HEK293 (cell line): ENCODE data around the gene UXS1.

Experiments used
- CTCF ChIA-PET: fragments of 350-600 bp; formaldehyde crosslinking; extraction: SDS; loops from one replicate; lab custom pipeline; 2021; ENCODE audit warnings: antibody characterized with exemption; lab: Yijun Ruan, JAX
- POLR2A ChIA-PET: fragments of 300-600 bp; formaldehyde crosslinking; extraction: SDS; loops from one replicate; lab custom pipeline; 2020; ENCODE audit warnings: antibody characterized with exemption, inconsistent platforms; lab: Yijun Ruan, JAX
- H3K27ac ChIP-seq: fragments of 200-500 bp; sonication (Bioruptor generic); 2 replicates; pipeline ENCODE4 v1.5.1; 2014; ENCODE audit warnings: low read depth, low read length, control low read depth, inconsistent platforms; ENCODE audit errors: extremely low read depth
- H3K36me3 ChIP-seq, 2 experiments: fragments of 200-500 bp in 1 of 2; sonication (Bioruptor generic) in 1 of 2; 1 replicate in 1 of 2; 2 replicates in 1 of 2; pipeline ENCODE4 v1.5.1; 2014 to 2017; ENCODE audit warnings: inconsistent platforms in 2 of 2, low read length in 2 of 2; ENCODE audit not compliant: control insufficient read depth in 2 of 2, insufficient read depth in 1 of 2
- H3K4me1 ChIP-seq: fragments of 200-500 bp; sonication (Bioruptor generic); 2 replicates; pipeline ENCODE4 v1.5.1; 2014; ENCODE audit warnings: mild to moderate bottlenecking, low read length, inconsistent platforms; ENCODE audit not compliant: control insufficient read depth, insufficient read depth
- H3K4me3 ChIP-seq: 2 replicates; pipeline ENCODE4 v1.5.1; 2011; ENCODE audit warnings: low read depth, mild to moderate bottlenecking, control low read depth, low read length, moderate library complexity
- H3K9me3 ChIP-seq: fragments of 200-500 bp; sonication (Bioruptor generic); 2 replicates; pipeline ENCODE4 v1.5.1; 2014; ENCODE audit warnings: low read depth, low read length, inconsistent platforms; ENCODE audit not compliant: control insufficient read depth, insufficient read depth
- GLIS1 ChIP-seq: fragments of 450-650 bp; formaldehyde crosslinking; IDR thresholded peaks from 2 replicates; pipeline ENCODE4 v1.5.1; 2016; ENCODE audit warnings: missing biosample characterization, missing genetic modification characterization
- HIC1 ChIP-seq: fragments of 450-650 bp; formaldehyde crosslinking; IDR thresholded peaks from 2 replicates; pipeline ENCODE4 v1.5.1; 2016; ENCODE audit warnings: missing biosample characterization, missing genetic modification characterization
- KLF16 ChIP-seq: fragments of 450-650 bp; formaldehyde crosslinking; IDR thresholded peaks from 2 replicates; pipeline ENCODE4 v1.5.1; 2017; ENCODE audit warnings: missing biosample characterization, missing genetic modification characterization
- KLF7 ChIP-seq: fragments of 450-650 bp; formaldehyde crosslinking; IDR thresholded peaks from 2 replicates; pipeline ENCODE4 v1.5.1; 2016; ENCODE audit warnings: missing biosample characterization, missing genetic modification characterization, borderline replicate concordance
- MZF1 ChIP-seq: fragments of 450-650 bp; formaldehyde crosslinking; IDR thresholded peaks from 2 replicates; pipeline ENCODE4 v1.5.1; 2017; ENCODE audit warnings: missing biosample characterization, missing genetic modification characterization, borderline replicate concordance
- PBX3 ChIP-seq: sonication (generic); formaldehyde crosslinking; IDR thresholded peaks from 2 replicates; pipeline ENCODE4 v1.8.1; 2022; ENCODE audit warnings: mild to moderate bottlenecking, moderate library complexity, missing genetic modification reagents
- ZBTB20 ChIP-seq: fragments of 450-650 bp; formaldehyde crosslinking; IDR thresholded peaks from 2 replicates; pipeline ENCODE4 v1.5.1; 2016; ENCODE audit warnings: missing biosample characterization, missing genetic modification characterization
- ZFP69B ChIP-seq: fragments of 450-650 bp; formaldehyde crosslinking; IDR thresholded peaks from 2 replicates; pipeline ENCODE4 v1.5.1; 2016; ENCODE audit warnings: missing biosample characterization, missing genetic modification characterization
- ZNF114 ChIP-seq: fragments of 450-650 bp; formaldehyde crosslinking; IDR thresholded peaks from 2 replicates; pipeline ENCODE4 v1.5.0; 2017; ENCODE audit warnings: missing biosample characterization, missing genetic modification characterization
- ZNF248 ChIP-seq: fragments of 450-650 bp; formaldehyde crosslinking; IDR thresholded peaks from 2 replicates; pipeline ENCODE4 v1.5.1; 2017; ENCODE audit warnings: missing biosample characterization, missing genetic modification characterization
- ZNF350 ChIP-seq: fragments of 450-650 bp; formaldehyde crosslinking; IDR thresholded peaks from 2 replicates; pipeline ENCODE4 v1.5.0; 2017; ENCODE audit warnings: missing biosample characterization, mild to moderate bottlenecking, missing genetic modification characterization
- ZNF426 ChIP-seq: fragments of 450-650 bp; formaldehyde crosslinking; IDR thresholded peaks from 2 replicates; pipeline ENCODE4 v1.5.1; 2017; ENCODE audit warnings: missing biosample characterization, missing genetic modification characterization, mild to moderate bottlenecking, inconsistent platforms, moderate library complexity
- ZNF555 ChIP-seq: fragments of 450-650 bp; formaldehyde crosslinking; conservative IDR thresholded peaks from 2 replicates; pipeline ENCODE4 v1.5.1; 2017; ENCODE audit warnings: missing biosample characterization, mild to moderate bottlenecking, missing genetic modification characterization, inconsistent platforms
- ZNF558 ChIP-seq: fragments of 450-650 bp; formaldehyde crosslinking; IDR thresholded peaks from 2 replicates; pipeline ENCODE4 v1.5.1; 2016; ENCODE audit warnings: missing biosample characterization, missing genetic modification characterization
- ZNF571 ChIP-seq: fragments of 450-650 bp; formaldehyde crosslinking; IDR thresholded peaks from 2 replicates; pipeline ENCODE4 v1.5.0; 2017; ENCODE audit warnings: missing biosample characterization, missing genetic modification characterization
- ZNF639 ChIP-seq: fragments of 450-650 bp; formaldehyde crosslinking; IDR thresholded peaks from 2 replicates; pipeline ENCODE4 v1.5.1; 2016; ENCODE audit warnings: missing biosample characterization, missing genetic modification characterization
- ZNF701 ChIP-seq: fragments of 450-650 bp; formaldehyde crosslinking; IDR thresholded peaks from 2 replicates; pipeline ENCODE4 v1.5.1; 2016; ENCODE audit warnings: missing biosample characterization, missing genetic modification characterization
- ZNF776 ChIP-seq: fragments of 450-650 bp; formaldehyde crosslinking; IDR thresholded peaks from 2 replicates; pipeline ENCODE4 v1.5.0; 2017; ENCODE audit warnings: missing biosample characterization, missing genetic modification characterization, borderline replicate concordance
- ZSCAN16 ChIP-seq: fragments of 450-650 bp; formaldehyde crosslinking; IDR thresholded peaks from 2 replicates; pipeline ENCODE4 v1.5.1; 2016; ENCODE audit warnings: missing biosample characterization, missing genetic modification characterization
- ZXDB ChIP-seq: fragments of 450-650 bp; formaldehyde crosslinking; IDR thresholded peaks from 2 replicates; pipeline ENCODE4 v1.5.1; 2016; ENCODE audit warnings: missing biosample characterization, missing genetic modification characterization

UXS1 gene

GRCh38 chr2:106124905-106125549 is 69.1 kb downstream of the UXS1 start:
- ChIA-PET CTCF (interaction anchor here (0.6 to 1.3 kb wide), 3 partner anchors 13 to 464 kb away, joined by 3 to 4 read pairs (median 3); no protein-coding TSS in a partner anchor), POLR2A (no interaction called here)
- TF ChIP-seq GLIS1 (tag by site-specific recombination) (peak; percentile 37; the same call in 1 of the 2 replicates), ZNF248 (tag by site-specific recombination) (no peak)
- H3K4me1 ChIP-seq, result no peaks in the 10 kb centered on the region
- H3K4me3 ChIP-seq, result no peak overlapping the region
- H3K27ac ChIP-seq, result no peak overlapping the region
- H3K9me3 ChIP-seq, result no peaks in the 10 kb centered on the region
- H3K36me3 ChIP-seq, result peaks cover 0 to 74% of the 10 kb centered on the region in 2 experiments; a peak in 2 of 3 replicates

- peaks cover 0 to 75% of the 10 kb centered on the region in 2 experiments; a peak in 2 of 3 replicates for H3K36me3 ChIP-seq
- no peak for TF ChIP-seq ZNF571 (tag by site-specific recombination)
- TF ChIP-seq ZXDB (tag by site-specific recombination), result no peak
- no peak for TF ChIP-seq ZNF776
- no peak for TF ChIP-seq KLF7 (tag by site-specific recombination)
- TF ChIP-seq ZNF639 (tag by site-specific recombination), result no peak
- no peak for TF ChIP-seq ZNF701
- no peak for TF ChIP-seq ZNF114 (tag by site-specific recombination)
- TF ChIP-seq MZF1 (tag by site-specific recombination), result no peak
- no peak for TF ChIP-seq ZNF426
- TF ChIP-seq PBX3 (CRISPR knock-in tag), result no peak
- TF ChIP-seq ZFP69B, result no peak
- no peak for TF ChIP-seq ZNF555 (tag by site-specific recombination)
- no peak for TF ChIP-seq ZBTB20 (tag by site-specific recombination)
- TF ChIP-seq ZSCAN16, result no peak
- no peak for TF ChIP-seq KLF16 (tag by site-specific recombination)
- TF ChIP-seq HIC1 (tag by site-specific recombination), result no peak
- no peak for TF ChIP-seq ZNF558 (tag by site-specific recombination)
- TF ChIP-seq ZNF350 (tag by site-specific recombination), result no peak
- ChIA-PET CTCF (interaction anchor here (0.6 to 1.3 kb wide), 2 partner anchors 12 to 449 kb away, joined by 3 to 4 read pairs; no protein-coding TSS in a partner anchor), POLR2A (no interaction called here)
- H3K9me3 ChIP-seq, result no peaks in the 10 kb centered on the region
- no peaks in the 10 kb centered on the region for H3K4me1 ChIP-seq
- no peak overlapping the region for H3K4me3 ChIP-seq
- H3K27ac ChIP-seq, result no peak overlapping the region
Measured at GRCh38 chr2:106124106-106124756, 69.9 kb downstream of the UXS1 start.
